Activated CD4-positive, alpha-beta T cell treated with anti-CD3 and anti-CD28 coated beads, Interleukin-2, amount 50 U/mL, for 1 hour (primary cell): ENCODE results near the gene HDAC11.
"Not testable (repeated sequence)": the region's sequence is repeated elsewhere in the genome, so short reads cannot be mapped to it uniquely, and the experiment has no call there.

ENCODE experiments used
- DNase-seq: peaks from one replicate; pipeline ENCODE4 v3.0.0-alpha.2; 2020

Gene HDAC11

GRCh38 chr3:13470894-13471574, 9.1 kb upstream of the HDAC11 start:
- no peak for DNase-seq

- no peak for DNase-seq
Measured at GRCh38 chr3:13472286-13472685, 7.8 kb upstream of the HDAC11 start.

GRCh38 chr3:13473020-13473419, 7.1 kb upstream of the HDAC11 start:
- no peak for DNase-seq

- no peak for DNase-seq
Measured at GRCh38 chr3:13474021-13474420, 6.1 kb upstream of the HDAC11 start.

GRCh38 chr3:13474776-13475303, 5.3 kb upstream of the HDAC11 start:
- no peak for DNase-seq

GRCh38 chr3:13475871-13476590, 4.1 kb upstream of the HDAC11 start:
- no peak for DNase-seq

- no peak for DNase-seq
Measured at GRCh38 chr3:13477943-13478342, 2.2 kb upstream of the HDAC11 start.

GRCh38 chr3:13479332-13479581, 849 bp upstream of the HDAC11 start:
- DNase-seq = no peak

- peak; percentile 22 for DNase-seq
Measured at GRCh38 chr3:13480340-13481318, 523 bp downstream of the HDAC11 start.

- no peak for DNase-seq
Measured at GRCh38 chr3:13482106-13482690, 2.1 kb downstream of the HDAC11 start.

GRCh38 chr3:13483286-13483685, 3.2 kb downstream of the HDAC11 start:
- DNase-seq = no peak

- no peak for DNase-seq
Measured at GRCh38 chr3:13483988-13484695, 4.0 kb downstream of the HDAC11 start.

- no peak for DNase-seq
Measured at GRCh38 chr3:13484851-13485590, 4.9 kb downstream of the HDAC11 start.

- not testable (repeated sequence) for DNase-seq
Measured at GRCh38 chr3:13485630-13486562, 5.8 kb downstream of the HDAC11 start.

- DNase-seq = no peak
Measured at GRCh38 chr3:13487403-13487802, 7.3 kb downstream of the HDAC11 start.

GRCh38 chr3:13491206-13491974, 11.3 kb downstream of the HDAC11 start:
- no peak for DNase-seq

GRCh38 chr3:13492048-13492447, 11.9 kb downstream of the HDAC11 start:
- no peak for DNase-seq

- no peak for DNase-seq
Measured at GRCh38 chr3:13492976-13493866, 13.1 kb downstream of the HDAC11 start.
